COLO668 (cell line): ENCODE measurements around the gene TXNL4B.
"Not testable (repeated sequence)": the region's sequence is repeated elsewhere in the genome, so short reads cannot be mapped to it uniquely, and the experiment has no call there.

ENCODE experiments used
- DNase-seq: peaks from one replicate; lab custom pipeline; 2025; ENCODE audit not compliant: unreplicated experiment; lab: John Stamatoyannopoulos, UW

TXNL4B gene

GRCh38 chr16:72076991-72077706 lies 16.3 kb downstream of the TXNL4B start:
- DNase-seq = not testable (repeated sequence)

DNA sequence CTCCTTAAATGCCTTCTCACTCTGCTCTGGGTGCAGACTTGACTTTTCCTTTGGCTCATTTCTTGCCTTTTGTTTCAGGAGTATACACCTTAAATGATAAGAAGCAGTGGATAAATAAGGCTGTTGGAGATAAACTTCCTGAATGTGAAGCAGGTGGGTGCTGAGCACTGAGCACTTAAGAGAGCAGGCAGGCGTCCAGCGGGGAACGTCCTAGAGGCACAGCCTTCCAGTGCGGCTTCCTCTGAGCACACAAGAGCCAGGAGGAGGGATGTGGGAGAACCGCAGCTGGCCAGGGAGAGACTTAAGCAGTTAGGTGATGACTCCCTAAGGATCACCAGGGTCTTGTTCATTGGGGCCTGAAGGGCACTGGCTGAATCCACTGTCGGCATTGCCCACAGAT lies 18.4 kb downstream of the TXNL4B start:
- not testable (repeated sequence) for DNase-seq

DNA sequence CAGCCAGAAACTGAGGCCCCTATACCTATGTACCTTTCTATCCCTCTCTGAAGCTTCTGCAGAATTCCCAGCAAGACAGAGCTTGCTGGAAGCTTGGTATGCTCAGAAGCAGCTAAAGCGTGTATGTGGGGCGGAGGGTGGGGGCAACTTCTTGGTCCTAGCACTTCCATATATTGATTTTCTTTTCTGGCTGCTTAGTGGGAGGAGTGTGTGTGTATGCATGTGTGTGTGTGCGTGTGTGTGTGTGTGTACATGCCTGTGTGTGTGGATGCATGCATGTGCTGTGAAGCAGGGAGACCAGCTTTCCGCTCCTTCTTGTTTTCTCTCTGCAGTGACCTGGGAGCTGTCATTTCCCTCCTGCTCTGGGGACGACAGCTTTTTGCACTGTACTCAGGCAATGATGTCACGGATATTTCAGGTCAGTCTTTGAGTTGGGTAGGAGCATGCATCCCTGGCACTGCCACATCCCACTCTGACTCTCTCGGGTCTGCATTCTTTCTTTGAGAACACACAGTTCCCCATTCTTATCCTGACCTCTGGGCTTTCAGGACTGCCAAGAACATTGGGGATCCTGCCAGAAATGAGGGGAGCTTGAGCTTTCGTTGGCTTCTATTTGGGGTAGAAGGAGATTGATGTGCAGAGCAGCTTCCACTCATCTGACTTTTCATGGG lies 19.7 kb downstream of the TXNL4B start:
- DNase-seq = no peak

DNA sequence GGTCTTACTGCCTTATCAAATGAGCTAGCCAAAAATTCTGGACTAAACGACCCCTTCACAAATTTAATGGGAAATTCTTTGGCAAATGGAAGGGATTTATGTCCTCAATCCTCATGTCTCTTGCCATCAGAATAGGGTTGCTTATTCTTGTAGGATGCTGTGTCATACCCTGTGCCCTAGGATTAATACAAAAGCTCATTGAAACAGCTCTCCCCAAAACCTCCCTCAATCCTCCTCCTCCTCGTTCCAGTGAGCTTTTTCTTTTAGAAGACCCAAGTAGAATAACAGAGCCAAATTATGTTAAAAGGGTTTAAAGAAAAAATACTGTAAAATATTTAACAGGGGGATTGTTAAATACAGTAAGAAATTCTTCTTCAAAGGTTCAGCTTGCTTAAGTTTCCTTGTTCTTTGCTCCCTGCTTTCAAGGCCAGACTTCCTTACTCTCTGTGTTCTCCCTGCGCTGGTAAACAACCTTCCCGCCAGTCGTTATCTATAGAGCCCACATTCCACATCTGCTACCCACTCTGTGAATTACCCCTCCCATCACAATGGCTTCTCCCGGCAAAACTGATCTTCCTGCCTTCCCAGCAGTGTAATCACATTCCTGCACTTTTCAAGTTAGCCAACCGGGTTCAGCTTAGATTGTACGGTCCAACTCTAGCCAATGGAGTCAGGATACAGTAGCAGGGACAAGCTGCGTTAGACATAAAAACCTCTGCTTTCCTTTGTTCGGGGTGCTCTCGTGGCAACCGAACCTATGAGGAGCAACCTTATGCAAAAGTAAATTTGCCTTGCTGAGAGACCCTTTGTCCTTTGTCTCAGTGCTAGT lies 20.7 kb downstream of the TXNL4B start:
- no peak for DNase-seq

- DNase-seq = no peak
Observed at GRCh38 chr16:72068930-72069329, 24.5 kb downstream of the TXNL4B start.

GRCh38 chr16:72066747-72067146 lies 26.7 kb downstream of the TXNL4B start:
- DNase-seq = no peak

DNA sequence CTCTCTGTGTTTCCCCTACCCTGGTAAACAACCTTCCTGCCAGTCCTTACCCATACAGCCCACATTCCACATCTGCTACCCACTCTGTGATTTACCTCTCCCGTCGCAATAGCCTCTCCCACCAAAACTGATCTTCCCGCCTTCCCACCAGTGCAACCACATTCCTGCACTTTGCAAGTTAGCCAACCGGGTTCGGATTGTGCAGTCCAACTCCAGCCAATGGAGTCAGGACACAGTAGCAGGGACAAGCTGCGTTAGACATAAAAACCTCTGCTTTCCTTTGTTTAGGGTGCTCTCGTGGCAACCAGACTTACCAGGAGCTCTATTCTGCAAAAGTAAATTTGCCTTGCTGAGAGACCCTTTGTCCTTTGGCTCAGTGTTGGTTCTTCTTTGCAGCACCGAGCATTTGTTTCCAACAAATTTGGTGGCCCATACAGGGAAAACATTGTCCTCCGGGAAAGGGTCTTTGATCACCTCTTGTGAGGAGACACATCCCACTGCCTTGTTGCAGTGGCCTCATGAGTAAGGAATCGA lies 29.0 kb downstream of the TXNL4B start:
- DNase-seq = no peak

- DNase-seq = no peak
Observed at GRCh38 chr16:72061564-72061963, 31.9 kb downstream of the TXNL4B start.

DNA sequence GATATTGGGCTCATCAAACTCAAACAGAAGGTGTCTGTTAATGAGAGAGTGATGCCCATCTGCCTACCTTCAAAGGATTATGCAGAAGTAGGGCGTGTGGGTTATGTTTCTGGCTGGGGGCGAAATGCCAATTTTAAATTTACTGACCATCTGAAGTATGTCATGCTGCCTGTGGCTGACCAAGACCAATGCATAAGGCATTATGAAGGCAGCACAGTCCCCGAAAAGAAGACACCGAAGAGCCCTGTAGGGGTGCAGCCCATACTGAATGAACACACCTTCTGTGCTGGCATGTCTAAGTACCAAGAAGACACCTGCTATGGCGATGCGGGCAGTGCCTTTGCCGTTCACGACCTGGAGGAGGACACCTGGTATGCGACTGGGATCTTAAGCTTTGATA lies 33.0 kb downstream of the TXNL4B start:
- no peak for DNase-seq

- DNase-seq = not testable (repeated sequence)
Observed at GRCh38 chr16:72059060-72059459, 34.4 kb downstream of the TXNL4B start.

- DNase-seq = not testable (repeated sequence)
Observed at GRCh38 chr16:72057313-72057712, 36.1 kb downstream of the TXNL4B start.

DNA sequence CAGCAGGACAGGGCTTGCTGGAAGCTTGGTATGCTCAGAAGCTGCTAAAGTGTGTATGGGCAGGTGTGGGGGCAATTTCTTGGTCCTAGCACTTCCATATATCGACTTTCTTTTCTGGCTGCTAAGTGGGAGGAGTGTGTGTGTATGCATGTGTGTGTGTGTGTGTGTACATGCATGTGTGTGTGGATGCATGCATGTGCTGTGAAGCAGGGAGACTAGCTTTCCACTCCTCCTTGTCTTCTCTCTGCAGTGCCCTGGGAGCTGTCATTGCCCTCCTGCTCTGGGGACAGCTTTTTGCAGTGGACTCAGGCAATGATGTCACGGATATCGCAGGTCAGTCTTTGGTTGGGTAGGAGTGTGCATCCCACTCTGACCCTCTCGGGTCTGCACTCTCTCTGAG lies 37.5 kb downstream of the TXNL4B start:
- DNase-seq = no peak

GRCh38 chr16:72054254-72054847 lies 39.1 kb downstream of the TXNL4B start, which contains the start of gene HP:
TSS of gene HP (plus strand) at chr16:72054505. CDS start at chr16:72054653, 148 bp downstream.
- DNase-seq = not testable (repeated sequence)

DNA sequence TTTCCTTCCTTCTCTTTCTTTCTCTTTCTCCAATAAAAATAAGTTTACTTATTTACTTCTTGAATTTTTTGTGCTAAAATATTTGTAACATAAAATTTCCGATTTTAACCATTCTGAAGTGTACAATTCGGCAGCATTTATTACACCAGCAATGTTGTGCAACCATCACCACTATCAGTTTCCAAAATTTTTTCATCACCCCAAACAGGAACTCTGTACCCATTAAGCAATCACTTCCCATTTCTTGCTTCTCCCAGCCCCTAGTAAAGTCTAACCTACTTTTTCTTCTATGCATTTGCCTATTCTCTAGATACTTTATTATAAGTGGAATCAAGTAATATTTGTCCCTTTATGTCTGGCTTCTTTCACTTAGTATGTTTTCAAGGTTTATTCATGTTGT lies 41.6 kb downstream of the TXNL4B start:
- DNase-seq = no peak

GRCh38 chr16:72050769-72051464 lies 42.5 kb downstream of the TXNL4B start:
- DNase-seq = no peak

GRCh38 chr16:72049110-72049509 lies 44.3 kb downstream of the TXNL4B start:
- DNase-seq = no peak

GRCh38 chr16:72044825-72045359 lies 48.5 kb downstream of the TXNL4B start:
- no peak for DNase-seq

- no peak for DNase-seq
Observed at GRCh38 chr16:72044296-72044695, 49.1 kb downstream of the TXNL4B start.

- DNase-seq = no peak
Observed at GRCh38 chr16:72043539-72043938, 49.9 kb downstream of the TXNL4B start.

DNA sequence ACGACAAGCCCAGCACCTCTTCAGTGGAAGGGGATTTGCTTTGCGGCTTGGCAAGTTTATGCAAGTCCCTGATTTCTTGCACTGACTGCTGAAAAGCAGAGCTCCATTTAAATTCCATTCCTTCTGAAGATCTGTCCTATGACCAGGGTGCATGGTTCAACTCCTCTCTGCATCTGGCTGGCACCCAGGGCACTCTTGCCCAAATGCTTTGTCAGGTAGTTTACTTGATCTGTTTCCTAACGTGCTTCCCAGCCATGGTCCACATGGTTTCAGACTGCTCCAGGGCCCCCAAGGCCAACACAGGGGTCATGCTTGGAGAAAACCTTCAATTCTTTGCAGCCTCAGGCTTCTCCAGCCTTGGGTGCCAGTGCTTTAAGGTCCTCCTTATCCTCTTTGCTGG lies 50.4 kb downstream of the TXNL4B start:
- DNase-seq = no peak
